D721Med (cell line): Measurements from ENCODE around the gene TLR8.

ENCODE experiments used
- DNase-seq: peaks from one replicate; pipeline ENCODE4 v3.0.0; 2011; ENCODE audit warnings: low spot score; ENCODE audit not compliant: insufficient read length
- FAIRE-seq: peaks from 2 replicates; lab custom pipeline; 2011; peaks lifted over from hg19 to GRCh38; lab: Jason Lieb, UNC
- CTCF ChIP-seq: IDR thresholded peaks from 2 replicates; pipeline ENCODE4 v1.5.1; 2012; ENCODE audit warnings: mild to moderate bottlenecking, control low read depth; ENCODE audit not compliant: insufficient read depth; ENCODE audit errors: missing control alignments

Gene TLR8

DNA sequence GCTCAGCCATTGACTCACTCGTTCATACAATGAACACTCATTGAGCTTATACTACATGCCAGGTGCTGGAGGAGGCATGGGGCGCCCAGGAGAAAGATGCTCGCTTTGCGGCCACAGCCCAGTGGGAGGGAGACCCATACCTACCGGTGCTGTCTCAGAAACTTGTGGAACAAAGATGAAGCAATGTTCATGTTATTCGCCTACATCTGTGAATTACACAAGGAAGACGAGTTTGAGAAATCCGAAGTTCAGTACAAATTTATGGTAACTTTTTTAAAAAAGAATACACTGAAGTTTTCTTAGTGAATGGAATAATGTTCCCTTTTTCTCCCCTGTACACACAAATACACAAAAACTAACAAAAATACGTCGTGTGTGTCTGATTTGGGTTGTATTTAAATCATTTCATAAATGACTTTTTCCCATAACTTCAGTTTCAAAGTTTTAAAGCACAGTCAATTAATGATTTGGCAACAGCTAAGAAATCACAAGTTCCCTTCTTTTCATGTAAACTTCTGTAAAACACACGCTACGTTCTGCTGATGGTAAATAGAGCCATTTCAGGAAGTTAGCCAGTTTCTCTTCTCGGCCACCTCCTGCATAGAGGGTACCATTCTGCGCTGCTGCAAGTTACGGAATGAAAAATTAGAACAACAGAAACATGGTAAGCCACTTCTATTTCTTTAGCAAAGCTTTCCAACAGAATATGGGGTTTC is at the start of gene TLR8:
Gene TLR8, plus strand, starts transcription at position 575 of the 716 bp plus-strand sequence. Its CDS starts 87 bp downstream, at position 662.
- DNase-seq, result no peak
- no peak for TF ChIP-seq CTCF
- no peak for FAIRE-seq

DNA sequence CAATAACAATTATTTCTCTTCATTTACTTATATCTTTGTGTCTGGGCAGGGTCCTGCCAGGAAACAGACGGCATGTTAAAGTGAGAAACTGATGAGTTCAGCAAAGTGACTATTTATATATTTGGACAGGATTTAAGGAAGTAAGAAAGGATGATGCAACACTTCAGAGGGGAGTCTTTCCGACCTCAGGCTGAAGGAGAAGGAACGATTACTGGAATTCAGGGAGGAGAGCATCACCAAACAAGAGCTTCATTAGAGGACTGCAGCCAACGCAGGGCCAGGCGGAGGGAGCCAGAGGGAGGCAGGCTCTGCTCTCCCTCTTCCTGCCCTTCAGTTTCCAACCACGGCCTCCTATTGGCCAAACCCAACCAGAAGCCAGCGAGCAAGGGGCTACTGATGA is 41.1 kb upstream of the TLR8 start:
- no peak for DNase-seq
- no peak for FAIRE-seq
- TF ChIP-seq CTCF, result no peak

DNA sequence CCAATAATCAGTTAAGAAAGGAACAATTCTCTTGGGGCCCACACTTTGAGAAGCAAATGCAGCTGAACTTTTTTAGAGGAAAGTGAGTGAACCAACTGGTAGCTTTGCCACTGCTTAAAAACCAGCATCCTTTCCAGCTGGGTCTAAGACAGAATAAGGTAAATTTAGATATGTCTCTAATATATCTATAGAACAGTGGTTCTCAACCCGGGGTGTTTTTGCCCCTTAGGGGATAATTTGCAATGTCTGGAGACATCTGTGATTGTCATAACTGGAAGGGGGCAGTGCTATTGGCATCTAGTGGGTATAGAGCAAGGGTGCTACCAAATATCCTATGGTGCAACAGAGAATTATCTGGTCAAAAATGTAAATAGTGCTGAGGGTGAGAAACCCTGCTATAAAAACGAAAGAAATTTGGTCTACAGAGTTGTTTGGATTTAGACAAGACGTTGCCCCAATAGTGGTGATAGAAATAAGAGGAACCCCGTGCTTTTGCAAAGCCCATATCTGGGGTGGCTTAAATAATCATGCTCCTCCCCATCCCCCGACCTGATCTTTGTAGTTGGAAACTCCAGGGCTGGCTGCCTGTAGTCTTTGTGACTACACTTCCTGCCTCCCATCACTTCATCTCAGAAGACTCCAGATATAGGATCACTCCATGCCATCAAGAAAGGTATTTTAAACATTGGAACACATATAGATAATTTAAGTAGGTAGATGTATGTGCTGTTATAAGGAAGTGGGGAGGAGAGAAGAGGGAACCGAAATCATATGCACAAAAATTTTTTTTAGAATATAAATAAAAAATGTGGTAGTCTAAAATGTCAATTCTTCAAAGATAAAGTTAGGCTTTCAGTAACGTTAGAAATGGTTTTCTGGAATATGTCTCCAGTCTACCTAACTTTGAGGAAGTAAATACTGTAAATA is 39.7 kb upstream of the TLR8 start, which contains the start of gene TLR7:
Gene TLR7, plus strand, starts transcription at position 622 of the 927 bp plus-strand sequence. CDS start 507 bp downstream, outside the sequence.
- FAIRE-seq (no peak), DNase-seq (no peak)
- TF ChIP-seq CTCF, result no peak

GRCh38 chrX:12867685-12868084 is 38.7 kb upstream of the TLR8 start:
- DNase-seq, result no peak
- no peak for TF ChIP-seq CTCF
- no peak for FAIRE-seq

DNA sequence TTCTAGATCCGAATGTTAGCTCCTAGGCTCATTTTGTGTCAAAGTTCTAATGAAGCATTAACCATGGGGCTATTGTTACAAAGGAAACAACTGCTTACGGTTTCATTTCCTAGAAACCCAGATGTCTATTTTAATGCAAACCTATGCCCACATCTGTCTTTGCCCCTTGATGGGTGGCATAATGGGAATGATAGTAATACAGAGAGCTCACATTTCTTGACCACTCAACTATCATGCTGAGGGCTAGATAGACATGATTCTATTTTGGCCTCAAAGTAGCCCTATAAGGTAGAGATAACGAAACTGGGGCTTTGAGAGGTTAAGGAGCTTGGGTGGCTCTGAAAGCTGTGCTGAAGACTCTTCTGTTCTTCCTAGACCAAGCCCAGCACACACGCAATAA is 37.7 kb upstream of the TLR8 start:
- no peak for TF ChIP-seq CTCF
- FAIRE-seq, result no peak
- no peak for DNase-seq

GRCh38 chrX:12871257-12871656 is 35.2 kb upstream of the TLR8 start:
- FAIRE-seq (no peak), DNase-seq (no peak)
- no peak for TF ChIP-seq CTCF

GRCh38 chrX:12872741-12873140 is 33.7 kb upstream of the TLR8 start:
- TF ChIP-seq CTCF, result no peak
- FAIRE-seq, result no peak
- no peak for DNase-seq
